Measurements from ENCODE around the gene TMEM39A. TPM values are rescaled to one million over a fixed set of nuclear protein-coding genes. Genes with fewer than 3 reads are reported as not detected.

The TMEM39A gene
- total and polyA plus RNA-seq, 2 donors (not counting 3 experiments of a cell fraction or from before 2014, with no cell fraction given), result 44.6 to 56.0 TPM

DNA sequence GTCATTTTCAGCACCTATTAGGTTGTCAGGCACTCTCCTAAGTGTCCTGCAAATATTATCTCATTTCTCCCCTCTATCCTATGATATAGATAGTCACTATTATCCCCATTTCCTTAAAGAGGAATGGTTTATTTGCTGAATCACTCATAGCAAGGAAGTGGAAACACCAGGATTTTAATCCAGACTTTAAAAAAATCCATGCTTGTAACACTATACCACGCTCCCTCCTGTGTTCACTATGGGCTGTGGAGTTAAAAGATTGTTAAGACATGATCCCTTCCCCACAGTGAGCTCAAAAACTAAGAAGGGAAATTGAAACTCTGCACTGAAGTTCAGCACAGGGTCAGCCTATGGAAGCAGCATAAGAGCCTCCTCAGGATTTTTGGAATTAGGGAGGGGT lies 60.2 kb downstream of the TMEM39A start:
- Histone ChIP-seq H3K4me1 (ENCODE audit: control insufficient read depth, extremely low read depth, insufficient read depth, low read length) (no peaks in the 10 kb centered on the region), H3K79me2 (ENCODE audit: control insufficient read depth, insufficient read depth, low read length) (peaks cover 2% of the 10 kb centered on the region), H3K36me3 (ENCODE audit: control insufficient read depth in 2 of 2, extremely low read depth in 1 of 2, insufficient read depth in 2 of 2, low read length in 2 of 2) (peaks cover 30% of the 10 kb centered on the region in 2 experiments), H3K4me2 (ENCODE audit: insufficient read depth, low read length) (no peak overlapping the region), H3K9ac (replicated peaks; ENCODE audit: extremely low read depth, insufficient read depth, low read length) (no peak overlapping the region), H4K20me1 (replicated peaks; ENCODE audit: control insufficient read depth, extremely low read depth, insufficient read depth, low read length) (no peaks in the 10 kb centered on the region), H2AFZ (ENCODE audit: low read depth, low read length) (no peak overlapping the region), H3K9me1 (replicated peaks; ENCODE audit: control insufficient read depth, extremely low read depth, insufficient read depth, low read length) (no peaks in the 10 kb centered on the region), H3K9me3 (replicated peaks; ENCODE audit: control insufficient read depth, insufficient read depth, low read length) (no peaks in the 10 kb centered on the region), H3K27me3 (ENCODE audit: control insufficient read depth in 2 of 2, insufficient read depth in 2 of 2, low read length in 2 of 2) (no peaks in the 10 kb centered on the region), H3K27ac (ENCODE audit: insufficient read depth, low read depth, low read length) (no peak overlapping the region), H3K4me3 (replicated peaks in 1 of 3; ENCODE audit: insufficient read depth in 1 of 3, low read depth in 1 of 3, low read length in 3 of 3) (no peak overlapping the region)
- no peak for DNase-seq (ENCODE audit: low read depth, low spot score)
- FAIRE-seq, result no peak
- ChIA-PET POLR2A (no interaction called here), CTCF (no interaction called here)
- BruUV-seq (replicated peaks), result no TSS peak
- intact Hi-C loops (cut with micrococcal nuclease) (no loop called here), dilution Hi-C loops (cut with MboI; ENCODE audit: extremely low pct_ligation_motif_present, low sequenced_read_pairs) (no loop called here)
- TF ChIP-seq, protein P1, sequence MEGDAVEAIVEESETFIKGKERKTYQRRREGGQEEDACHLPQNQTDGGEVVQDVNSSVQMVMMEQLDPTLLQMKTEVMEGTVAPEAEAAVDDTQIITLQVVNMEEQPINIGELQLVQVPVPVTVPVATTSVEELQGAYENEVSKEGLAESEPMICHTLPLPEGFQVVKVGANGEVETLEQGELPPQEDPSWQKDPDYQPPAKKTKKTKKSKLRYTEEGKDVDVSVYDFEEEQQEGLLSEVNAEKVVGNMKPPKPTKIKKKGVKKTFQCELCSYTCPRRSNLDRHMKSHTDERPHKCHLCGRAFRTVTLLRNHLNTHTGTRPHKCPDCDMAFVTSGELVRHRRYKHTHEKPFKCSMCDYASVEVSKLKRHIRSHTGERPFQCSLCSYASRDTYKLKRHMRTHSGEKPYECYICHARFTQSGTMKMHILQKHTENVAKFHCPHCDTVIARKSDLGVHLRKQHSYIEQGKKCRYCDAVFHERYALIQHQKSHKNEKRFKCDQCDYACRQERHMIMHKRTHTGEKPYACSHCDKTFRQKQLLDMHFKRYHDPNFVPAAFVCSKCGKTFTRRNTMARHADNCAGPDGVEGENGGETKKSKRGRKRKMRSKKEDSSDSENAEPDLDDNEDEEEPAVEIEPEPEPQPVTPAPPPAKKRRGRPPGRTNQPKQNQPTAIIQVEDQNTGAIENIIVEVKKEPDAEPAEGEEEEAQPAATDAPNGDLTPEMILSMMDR (IDR thresholded peaks at IDR 0.05; ENCODE audit: extremely low read depth in 1 of 2, insufficient read depth in 1 of 2, low read depth in 1 of 2, low read length in 2 of 2), result no peak
- no peak for TF ChIP-seq FOS (IDR thresholded peaks at IDR 0.05; ENCODE audit: borderline replicate concordance, insufficient read depth, low read length)
- no peak for TF ChIP-seq POLR2A (IDR thresholded peaks at IDR 0.05; ENCODE audit: low read depth, low read length)

GRCh38 chr3:119402791-119403190 lies 60.6 kb downstream of the TMEM39A start:
- no peaks in the 10 kb centered on the region for H3K4me1 ChIP-seq (ENCODE audit: control insufficient read depth, extremely low read depth, insufficient read depth, low read length)
- H3K9me1 ChIP-seq (replicated peaks; ENCODE audit: control insufficient read depth, extremely low read depth, insufficient read depth, low read length), result no peaks in the 10 kb centered on the region
- TF ChIP-seq JUN (IDR thresholded peaks at IDR 0.05; ENCODE audit: borderline replicate concordance, insufficient read depth, insufficient read length, low read depth) (no peak), MYC (IDR thresholded peaks at IDR 0.05; ENCODE audit: low read depth, low read length) (no peak), POLR2AphosphoS5 (IDR thresholded peaks at IDR 0.05; ENCODE audit: insufficient read depth, low read depth, low read length) (no peak), FOS (IDR thresholded peaks at IDR 0.05; ENCODE audit: borderline replicate concordance, insufficient read depth, low read length) (no peak), POLR2A (IDR thresholded peaks at IDR 0.05; ENCODE audit: low read depth, low read length) (no peak), EZH2 (IDR thresholded peaks at IDR 0.05; ENCODE audit: borderline replicate concordance, low read depth, low read length, severe bottlenecking) (no peak), GATA2 (IDR thresholded peaks at IDR 0.05; ENCODE audit: insufficient read depth, insufficient read length, low read depth, low read length) (no peak)
- TF ChIP-seq, protein P1 (IDR thresholded peaks at IDR 0.05; ENCODE audit: extremely low read depth in 1 of 2, insufficient read depth in 1 of 2, low read depth in 1 of 2, low read length in 2 of 2), result no peak
- TF ChIP-seq, protein P2, sequence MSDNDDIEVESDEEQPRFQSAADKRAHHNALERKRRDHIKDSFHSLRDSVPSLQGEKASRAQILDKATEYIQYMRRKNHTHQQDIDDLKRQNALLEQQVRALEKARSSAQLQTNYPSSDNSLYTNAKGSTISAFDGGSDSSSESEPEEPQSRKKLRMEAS (IDR thresholded peaks at IDR 0.05; ENCODE audit: insufficient read depth, insufficient read length), result no peak
- H3K79me2 ChIP-seq (ENCODE audit: control insufficient read depth, insufficient read depth, low read length), result peaks cover 2% of the 10 kb centered on the region
- H2AFZ ChIP-seq (ENCODE audit: low read depth, low read length), result no peak overlapping the region
- peaks cover 30% of the 10 kb centered on the region in 2 experiments for H3K36me3 ChIP-seq (ENCODE audit: control insufficient read depth in 2 of 2, extremely low read depth in 1 of 2, insufficient read depth in 2 of 2, low read length in 2 of 2)
- no peak overlapping the region for H3K4me2 ChIP-seq (ENCODE audit: insufficient read depth, low read length)
- no peak overlapping the region for H3K4me3 ChIP-seq (replicated peaks in 1 of 3; ENCODE audit: insufficient read depth in 1 of 3, low read depth in 1 of 3, low read length in 3 of 3)
- FAIRE-seq (no peak), DNase-seq (ENCODE audit: low read depth, low spot score) (no peak)
- CTCF ChIA-PET, result no interaction called here
- H4K20me1 ChIP-seq (replicated peaks; ENCODE audit: control insufficient read depth, extremely low read depth, insufficient read depth, low read length), result no peaks in the 10 kb centered on the region
- no peaks in the 10 kb centered on the region for H3K9me3 ChIP-seq (replicated peaks; ENCODE audit: control insufficient read depth, insufficient read depth, low read length)
- dilution Hi-C loops (cut with MboI; ENCODE audit: extremely low pct_ligation_motif_present, low sequenced_read_pairs), result no loop called here
- POLR2A ChIA-PET, result no interaction called here
- no peak overlapping the region for H3K27ac ChIP-seq (ENCODE audit: insufficient read depth, low read depth, low read length)
- no peaks in the 10 kb centered on the region for H3K27me3 ChIP-seq (ENCODE audit: control insufficient read depth in 2 of 2, insufficient read depth in 2 of 2, low read length in 2 of 2)
- intact Hi-C loops (cut with micrococcal nuclease), result no loop called here
- H3K9ac ChIP-seq (replicated peaks; ENCODE audit: extremely low read depth, insufficient read depth, low read length), result no peak overlapping the region
- no TSS peak for BruUV-seq (replicated peaks)

All from endothelial cell of umbilical vein (primary cell).